Endothelial cell of umbilical vein (primary cell): ENCODE results near the gene JMJD6. TPM values are rescaled to one million over a fixed set of nuclear protein-coding genes. Genes with fewer than 3 reads are reported as not detected.

ENCODE experiments used
- BruUV-seq: library from RNA; stranded (reverse); fragments of 400-500 nt; replicated peaks from 2 replicates; lab custom pipeline; 2021; lab: Mats Ljungman, UMichigan
- CTCF ChIA-PET: fragments of 300-600, 350-600 bp; sonication (Branson Sonifier 250); formaldehyde crosslinking; loops from one replicate; lab custom pipeline; 2021; ENCODE audit warnings: antibody characterized with exemption, inconsistent platforms; lab: Charles Lee
- POLR2A ChIA-PET: fragments of 300-600, 350-600 bp; sonication (Branson Sonifier 250); formaldehyde crosslinking; loops from one replicate; lab custom pipeline; 2021; ENCODE audit warnings: antibody characterized with exemption, inconsistent platforms; lab: Charles Lee
- DNase-seq: peaks from one replicate; pipeline ENCODE4 v3.0.0-alpha.2; 2011; ENCODE audit warnings: low read depth, low spot score
- FAIRE-seq: peaks from 2 replicates; lab custom pipeline; 2011; peaks lifted over from hg19 to GRCh38; lab: Jason Lieb, UNC
- H2AFZ ChIP-seq: 2 replicates; pipeline ENCODE4 v1.6.0; 2012; ENCODE audit warnings: low read depth, low read length, control low read depth, inconsistent platforms
- H3K27ac ChIP-seq: 2 replicates; pipeline ENCODE4 v1.5.1; 2011; ENCODE audit warnings: low read depth, mild to moderate bottlenecking, control low read depth, low read length, moderate library complexity; ENCODE audit not compliant: insufficient read depth
- H3K27me3 ChIP-seq, 2 experiments: 2 replicates each; pipeline versions ENCODE4 v1.6.0 to v1.6.1; 2011; ENCODE audit warnings: low read length in 2 of 2, mixed read lengths in 1 of 2; ENCODE audit not compliant: control insufficient read depth in 2 of 2, insufficient read depth in 2 of 2
- H3K36me3 ChIP-seq, 2 experiments: 2 replicates in 1 of 2; 3 replicates in 1 of 2; pipeline ENCODE4 v1.5.1; 2011; ENCODE audit warnings: low read length in 2 of 2, mild to moderate bottlenecking in 1 of 2, moderate library complexity in 1 of 2; ENCODE audit not compliant: control insufficient read depth in 2 of 2, insufficient read depth in 2 of 2; ENCODE audit errors: extremely low read depth in 1 of 2
- H3K4me1 ChIP-seq: 3 replicates; pipeline ENCODE4 v1.5.1; 2011; ENCODE audit warnings: mild to moderate bottlenecking, low read length; ENCODE audit not compliant: control insufficient read depth, insufficient read depth; ENCODE audit errors: extremely low read depth
- H3K4me2 ChIP-seq: 2 replicates; pipeline ENCODE4 v1.6.1; 2011; ENCODE audit warnings: low read length, control low read depth, mixed read lengths; ENCODE audit not compliant: insufficient read depth
- H3K4me3 ChIP-seq, 3 experiments: fragments of 200-600 bp in 1 of 3; sonication (generic), shearing (Covaris generic) in 1 of 3; replicated peaks in 1 of 3; 2 replicates each; pipeline ENCODE4 v1.5.1; 2011 to 2016; ENCODE audit warnings: control low read depth in 3 of 3, low read length in 3 of 3, mild to moderate bottlenecking in 2 of 3, inconsistent platforms in 1 of 3, low read depth in 1 of 3, moderate library complexity in 1 of 3; ENCODE audit not compliant: insufficient read depth in 1 of 3
- H3K79me2 ChIP-seq: 2 replicates; pipeline ENCODE4 v1.6.0; 2012; ENCODE audit warnings: low read length, inconsistent platforms; ENCODE audit not compliant: control insufficient read depth, insufficient read depth
- H3K9ac ChIP-seq: replicated peaks from 2 replicates; pipeline ENCODE3; 2011; ENCODE audit warnings: low read length, control low read depth; ENCODE audit not compliant: insufficient read depth; ENCODE audit errors: extremely low read depth
- H3K9me1 ChIP-seq: replicated peaks from 3 replicates; pipeline ENCODE4 v1.6.0; 2011; ENCODE audit warnings: mild to moderate bottlenecking, low read length; ENCODE audit not compliant: control insufficient read depth, insufficient read depth; ENCODE audit errors: extremely low read depth
- H3K9me3 ChIP-seq: replicated peaks from 2 replicates; pipeline ENCODE4 v1.5.1; 2012; ENCODE audit warnings: low read length, inconsistent platforms; ENCODE audit not compliant: control insufficient read depth, insufficient read depth
- H4K20me1 ChIP-seq: replicated peaks from 2 replicates; pipeline ENCODE3; 2011; ENCODE audit warnings: mild to moderate bottlenecking, low read length; ENCODE audit not compliant: control insufficient read depth, insufficient read depth; ENCODE audit errors: extremely low read depth
- CTCF ChIP-seq, 2 donors: IDR thresholded peaks; 1 replicate in 1 of 2; 2 replicates in 1 of 2; pipeline ENCODE4 v1.5.1; 2011; ENCODE audit warnings: low read length in 2 of 2, mild to moderate bottlenecking in 2 of 2, moderate library complexity in 2 of 2, control low read depth in 1 of 2, inconsistent platforms in 1 of 2, low read depth in 1 of 2; ENCODE audit not compliant: insufficient read depth in 1 of 2; ENCODE audit errors: extremely low read depth in 1 of 2
- EZH2 ChIP-seq: IDR thresholded peaks from 2 replicates; pipeline ENCODE4 v1.6.1; 2012; ENCODE audit warnings: borderline replicate concordance, low read depth, mild to moderate bottlenecking, moderate library complexity, low read length, inconsistent platforms; ENCODE audit not compliant: severe bottlenecking
- FOS ChIP-seq: IDR thresholded peaks from 2 replicates; pipeline ENCODE4 v1.6.1; 2011; ENCODE audit warnings: mild to moderate bottlenecking, low read length, moderate library complexity, borderline replicate concordance; ENCODE audit not compliant: insufficient read depth
- GATA2 ChIP-seq: IDR thresholded peaks from 2 replicates; pipeline ENCODE4 v1.7.0; 2011; ENCODE audit warnings: low read depth, mild to moderate bottlenecking, moderate library complexity, mixed read lengths, low read length; ENCODE audit not compliant: insufficient read length, insufficient read depth
- JUN ChIP-seq: IDR thresholded peaks from 2 replicates; pipeline ENCODE4 v1.6.1; 2011; ENCODE audit warnings: borderline replicate concordance, low read depth; ENCODE audit not compliant: insufficient read length, insufficient read depth
- MAX ChIP-seq: IDR thresholded peaks from 2 replicates; pipeline ENCODE4 v1.6.1; 2011; ENCODE audit not compliant: insufficient read depth, insufficient read length
- MYC ChIP-seq: IDR thresholded peaks from one replicate; pipeline ENCODE4 v1.6.1; 2011; ENCODE audit warnings: mild to moderate bottlenecking, low read depth, low read length
- POLR2A ChIP-seq: IDR thresholded peaks from 2 replicates; pipeline ENCODE4 v1.6.1; 2012; ENCODE audit warnings: low read depth, mild to moderate bottlenecking, control low read depth, low read length
- POLR2AphosphoS5 ChIP-seq: IDR thresholded peaks from 2 replicates; pipeline ENCODE4 v1.6.1; 2012; ENCODE audit warnings: low read depth, mild to moderate bottlenecking, control low read depth, low read length, moderate library complexity; ENCODE audit not compliant: insufficient read depth
- dilution Hi-C: fragments of 300-500 bp; cut with MboI; formaldehyde crosslinking; loops from one replicate; pipeline ENCODE4 v1.15.0; 2019; ENCODE audit warnings: low sequenced_read_pairs; ENCODE audit not compliant: extremely low pct_ligation_motif_present
- intact Hi-C: fragments of 100-400 bp; cut with micrococcal nuclease; formaldehyde crosslinking; loops from one replicate; pipeline ENCODE4 v1.10.0; 2022
- polyA plus RNA-seq, 4 experiments: library from polyadenylated mRNA; depleted of rRNA in 3 of 4; stranded (reverse) in 3 of 4; unstranded in 1 of 4; fragments of >200 nt; gene quantifications; 2 replicates each; pipeline versions ENCODE4 v1.2.1 to v1.2.3, GENCODE V29; 2011 to 2012; ENCODE audit warnings: missing spikeins in 1 of 4
- total RNA-seq: library from RNA; stranded (reverse); gene quantifications from 2 replicates; pipeline ENCODE4 v1.2.3, GENCODE V29; 2021

Gene JMJD6
- total and polyA plus RNA-seq, 2 donors (not counting 3 experiments of a cell fraction or from before 2014, with no cell fraction given): 19.8 to 36.6 TPM

DNA sequence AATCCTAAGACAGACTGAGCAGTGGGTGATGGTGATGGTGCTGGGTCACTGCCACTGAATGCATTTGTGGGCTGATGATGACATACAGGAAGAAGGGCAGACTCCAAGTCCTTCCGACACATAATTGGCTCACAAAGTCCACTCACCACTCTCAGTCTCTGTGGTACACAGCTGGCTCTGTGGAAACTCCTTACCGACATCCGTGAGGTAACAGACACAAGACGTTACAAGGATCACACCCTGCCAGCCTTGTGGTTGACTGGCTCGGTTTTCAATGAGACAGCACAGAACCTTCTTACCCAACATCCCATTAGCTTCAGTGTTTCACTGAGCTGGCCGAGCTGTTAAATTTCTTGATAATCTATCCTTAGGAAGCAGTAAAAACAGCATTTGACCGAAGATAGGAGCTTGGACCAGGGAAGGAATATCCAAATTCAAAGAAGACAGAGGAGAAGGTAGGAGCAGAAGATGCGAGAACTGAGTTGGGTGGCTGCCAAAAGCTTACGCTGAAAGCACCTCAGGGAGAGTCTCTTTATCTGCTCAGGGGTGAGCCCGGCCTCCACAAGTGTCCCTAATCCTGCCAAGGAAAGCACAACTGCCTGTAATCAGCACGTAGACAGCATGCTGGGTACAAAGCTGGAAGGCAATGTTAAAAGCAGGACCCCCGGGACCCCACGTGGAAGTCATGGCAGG, 10.1 kb downstream of the JMJD6 start:
- peaks cover 19 to 37% of the 10 kb centered on the region in 2 experiments for H3K36me3 ChIP-seq
- dilution Hi-C loops: no loop called here
- H2AFZ ChIP-seq: no peak overlapping the region
- DNase-seq: no peak
- H4K20me1 ChIP-seq: no peaks in the 10 kb centered on the region
- peaks cover 12% of the 10 kb centered on the region for H3K4me1 ChIP-seq
- no peak overlapping the region for H3K9ac ChIP-seq
- H3K4me3 ChIP-seq: no peak overlapping the region
- FAIRE-seq: peak; percentile 57
- H3K27me3 ChIP-seq: no peaks in the 10 kb centered on the region
- ChIA-PET POLR2A (interaction anchor here (0.7 kb wide), 1 partner anchor 21 kb away, joined by 3 read pairs; the partner anchor contains the start of gene MFSD11), CTCF (interaction anchor here (1.0 to 4.7 kb wide), 9 partner anchors 10 to 153 kb away, joined by 3 to 30 read pairs (median 4); partner anchors contain the start of genes JMJD6 and METTL23)
- no peaks in the 10 kb centered on the region for H3K9me3 ChIP-seq
- H3K9me1 ChIP-seq: no peaks in the 10 kb centered on the region
- no TSS peak for BruUV-seq
- H3K27ac ChIP-seq: peak overlapping the region; percentile 55
- H3K4me2 ChIP-seq: no peak overlapping the region
- peak; percentile 14 for TF ChIP-seq GATA2
- no peak for TF ChIP-seq POLR2AphosphoS5
- no peak for TF ChIP-seq MYC
- TF ChIP-seq POLR2A: no peak
- intact Hi-C loops: loop anchor here (10.0 kb wide), 1 partner anchor 191 kb away; no protein-coding TSS in a partner anchor
- peaks cover 7% of the 10 kb centered on the region for H3K79me2 ChIP-seq

GRCh38 chr17:76715496-76715830, 10.9 kb downstream of the JMJD6 start:
- POLR2A ChIA-PET: no interaction called here
- H3K79me2 ChIP-seq: peaks cover 4% of the 10 kb centered on the region

More at GRCh38 chr17:76715496-76715830, 10.9 kb downstream of the JMJD6 start:
- Histone ChIP-seq H3K4me3 (no peak overlapping the region), H3K9ac (no peak overlapping the region), H3K4me1 (peaks cover 16% of the 10 kb centered on the region), H3K27me3 (no peaks in the 10 kb centered on the region), H3K36me3 (peaks cover 16 to 30% of the 10 kb centered on the region in 2 experiments), H4K20me1 (no peaks in the 10 kb centered on the region), H3K27ac (no peak overlapping the region), H3K9me3 (no peaks in the 10 kb centered on the region), H3K4me2 (no peak overlapping the region), H3K9me1 (no peaks in the 10 kb centered on the region), H2AFZ (no peak overlapping the region)
- no peak for TF ChIP-seq POLR2AphosphoS5
- TF ChIP-seq FOS: no peak
- TF ChIP-seq GATA2: no peak
- no peak for TF ChIP-seq EZH2
- no peak for TF ChIP-seq CTCF (IDR thresholded peaks at IDR 0.05; ENCODE audit: extremely low read depth in 1 of 2, insufficient read depth in 1 of 2, low read depth in 1 of 2, low read length in 2 of 2)
- no peak for TF ChIP-seq JUN
- TF ChIP-seq MAX: no peak
- no peak for TF ChIP-seq MYC
- no peak for TF ChIP-seq POLR2A
- dilution Hi-C loops: no loop called here
- FAIRE-seq (no peak), DNase-seq (no peak)
- intact Hi-C loops: loop anchor here (1.0 to 10.0 kb wide), 2 partner anchors 34 to 191 kb away; no protein-coding TSS in a partner anchor
- CTCF ChIA-PET: interaction anchor here (1.0 to 4.7 kb wide), 7 partner anchors 12 to 191 kb away, joined by 3 to 30 read pairs (median 3); no protein-coding TSS in a partner anchor
- no TSS peak for BruUV-seq
